Endodermal cell (in vitro differentiated cells): ENCODE measurements around the gene AKR1D1. TPM values are rescaled to one million over a fixed set of nuclear protein-coding genes. Genes with fewer than 3 reads are reported as not detected.

Experiments
- DNase-seq: peaks from one replicate; pipeline ENCODE4 v3.0.0-alpha.2; 2017
- H3K27ac ChIP-seq: 2 replicates; pipeline ENCODE4 v1.5.1; 2013; ENCODE audit warnings: mild to moderate bottlenecking, low read depth, low read length, moderate library complexity
- H3K27me3 ChIP-seq: 2 replicates; pipeline ENCODE4 v1.6.1; 2013; ENCODE audit warnings: mild to moderate bottlenecking, low read length, moderate library complexity; ENCODE audit not compliant: insufficient read depth, control insufficient read depth, poor library complexity, severe bottlenecking
- H3K36me3 ChIP-seq: 2 replicates; pipeline ENCODE4 v1.7.0; 2013; ENCODE audit warnings: mild to moderate bottlenecking, low read length, moderate library complexity; ENCODE audit not compliant: control insufficient read depth, insufficient read depth
- H3K4me1 ChIP-seq: one replicate; pipeline ENCODE4 v1.7.0; 2013; ENCODE audit warnings: low read length; ENCODE audit not compliant: control insufficient read depth, insufficient read depth
- H3K4me3 ChIP-seq: 2 replicates; pipeline ENCODE4 v1.5.1; 2013; ENCODE audit warnings: mild to moderate bottlenecking, low read length, moderate library complexity
- H3K9ac ChIP-seq: 2 replicates; pipeline ENCODE4 v1.6.1; 2013; ENCODE audit warnings: mild to moderate bottlenecking, low read length, moderate library complexity; ENCODE audit not compliant: poor library complexity, severe bottlenecking; ENCODE audit errors: extremely low read depth
- H3K9me3 ChIP-seq: 2 replicates; pipeline ENCODE4 v1.6.1; 2013; ENCODE audit warnings: mild to moderate bottlenecking, low read length, moderate library complexity; ENCODE audit not compliant: control insufficient read depth
- H3K27ac Mint-ChIP-seq: 2 replicates; pipeline ENCODE4 v1.8.0; 2020; ENCODE audit warnings: mixed read lengths
- H3K27me3 Mint-ChIP-seq: 2 replicates; pipeline ENCODE4 v1.8.0; 2021; ENCODE audit warnings: mild to moderate bottlenecking, mixed read lengths; ENCODE audit not compliant: insufficient read depth
- H3K36me3 Mint-ChIP-seq: 2 replicates; pipeline ENCODE4 v1.8.0; 2020; ENCODE audit warnings: low read depth, mixed read lengths
- H3K4me1 Mint-ChIP-seq: 2 replicates; pipeline ENCODE4 v1.8.0; 2020; ENCODE audit warnings: mixed read lengths
- H3K4me3 Mint-ChIP-seq: 2 replicates; pipeline ENCODE4 v1.8.0; 2020; ENCODE audit warnings: mild to moderate bottlenecking, moderate library complexity, mixed read lengths
- H3K9me3 Mint-ChIP-seq: 2 replicates; pipeline ENCODE4 v1.8.0; 2020; ENCODE audit warnings: mild to moderate bottlenecking, mixed read lengths
- CTCF ChIP-seq: fragments of 200-600 bp; sonication (generic); conservative IDR thresholded peaks from 2 replicates; pipeline ENCODE4 v1.5.0; 2021; ENCODE audit warnings: antibody characterized with exemption, mild to moderate bottlenecking
- WGBS, 2 experiments: methylation state at CpG; one replicate each; pipeline versions ENCODE4 v1.1.5 to v1.1.7; 2013; ENCODE audit warnings: missing lambda C conversion rate in 2 of 2, mixed read lengths in 1 of 2; ENCODE audit not compliant: insufficient coverage in 1 of 2, insufficient read length in 1 of 2; 5-methylcytosine and 5-hydroxymethylcytosine counted together
- total RNA-seq, 2 donors: library from RNA; stranded (reverse); fragmentation: NEBNext Ultra II Directional in 1 of 2; extraction: Animal tissue kit (Norgen Biotek cat#: 25700) in 1 of 2; gene quantifications; 2 replicates in 1 of 2; 3 replicates in 1 of 2; pipeline ENCODE4 v1.2.1, GENCODE V29; 2021

AKR1D1 gene
- total RNA-seq, 2 donors from 2014 or later, result not detected

DNA sequence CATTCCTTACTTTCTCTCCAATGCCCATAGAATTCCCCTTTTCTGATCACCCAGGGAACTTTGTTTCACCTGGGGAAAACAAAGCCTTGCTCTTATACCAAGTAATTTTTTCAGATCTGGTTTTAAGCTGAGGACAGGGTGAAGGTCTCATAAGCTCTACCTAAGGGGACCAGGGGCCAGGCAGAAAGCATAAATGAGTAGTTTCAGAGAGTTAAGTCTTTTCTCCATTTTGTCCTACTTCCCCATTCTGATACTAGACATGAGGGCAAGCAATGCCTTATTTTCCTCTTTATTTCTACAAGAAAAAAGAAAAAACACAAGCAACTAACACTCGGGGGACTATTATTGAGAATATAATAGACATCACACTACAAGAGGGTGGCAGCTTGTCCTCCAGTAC lies 2.9 kb downstream of the AKR1D1 start:
- 92% methylated on average over 1 of the region's 1 CpG; no CpG with 5 or more reads in 1 of the 2 experiments for WGBS, 2 experiments
- Mint-ChIP-seq H3K4me3 (no peak overlapping the region), H3K4me1 (no peaks in the 10 kb centered on the region), H3K27me3 (no peaks in the 10 kb centered on the region), H3K36me3 (peaks cover 6% of the 10 kb centered on the region), H3K9me3 (peaks cover 31% of the 10 kb centered on the region), H3K27ac (no peak overlapping the region)
- TF ChIP-seq CTCF, result no peak
- Histone ChIP-seq H3K9me3 (peaks cover 36% of the 10 kb centered on the region), H3K9ac (no peak overlapping the region), H3K27ac (no peak overlapping the region), H3K27me3 (no peaks in the 10 kb centered on the region), H3K4me1 (no peaks in the 10 kb centered on the region), H3K4me3 (no peak overlapping the region), H3K36me3 (no peaks in the 10 kb centered on the region)
- DNase-seq, result no peak

- Mint-ChIP-seq H3K36me3 (no peaks in the 10 kb centered on the region), H3K27me3 (no peaks in the 10 kb centered on the region), H3K4me1 (no peaks in the 10 kb centered on the region), H3K4me3 (no peak overlapping the region), H3K27ac (no peak overlapping the region), H3K9me3 (peaks cover 5% of the 10 kb centered on the region)
- no peaks in the 10 kb centered on the region for H3K4me1 ChIP-seq
- WGBS, 2 experiments, result 93 to 95% methylated on average over 2 to 4 of the region's 4 CpGs
- H3K9me3 ChIP-seq, result peaks cover 10% of the 10 kb centered on the region
- H3K9ac ChIP-seq, result no peak overlapping the region
- no peaks in the 10 kb centered on the region for H3K27me3 ChIP-seq
- no peak for TF ChIP-seq CTCF
- DNase-seq, result no peak
- H3K4me3 ChIP-seq, result no peak overlapping the region
- H3K27ac ChIP-seq, result no peak overlapping the region
- no peaks in the 10 kb centered on the region for H3K36me3 ChIP-seq
These were observed 5.6 kb downstream of the AKR1D1 start for GRCh38 chr7:138081868-138082267.

DNA sequence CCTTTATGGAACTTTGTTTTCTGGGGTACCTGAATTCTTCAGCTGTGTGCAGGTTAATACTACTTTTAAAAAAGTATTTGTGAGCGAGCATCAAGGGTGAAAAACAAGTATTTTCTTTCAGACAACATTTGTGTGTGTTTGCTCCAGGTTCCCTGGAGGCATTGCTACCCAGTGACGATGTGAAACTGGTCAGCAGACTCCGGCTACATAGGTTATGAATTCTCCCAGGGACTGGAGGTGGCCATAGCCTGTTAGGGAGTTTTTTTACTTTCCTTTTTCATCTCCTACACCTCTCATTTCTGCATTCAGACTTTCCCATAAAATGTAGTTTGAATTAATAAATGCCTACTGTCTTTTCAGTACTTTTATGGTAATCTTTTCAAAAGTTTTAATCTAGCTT lies 7.6 kb downstream of the AKR1D1 start:
- Histone ChIP-seq H3K36me3 (no peaks in the 10 kb centered on the region), H3K4me1 (no peaks in the 10 kb centered on the region), H3K27me3 (no peaks in the 10 kb centered on the region), H3K9ac (no peak overlapping the region), H3K27ac (no peak overlapping the region), H3K9me3 (peaks cover 10% of the 10 kb centered on the region), H3K4me3 (no peak overlapping the region)
- no peak overlapping the region for H3K4me3 Mint-ChIP-seq
- WGBS, 2 experiments, result 92% methylated on average over 3 of the region's 3 CpGs; no CpG with 5 or more reads in 1 of the 2 experiments
- no peak overlapping the region for H3K27ac Mint-ChIP-seq
- H3K36me3 Mint-ChIP-seq, result no peaks in the 10 kb centered on the region
- no peak for DNase-seq
- no peaks in the 10 kb centered on the region for H3K4me1 Mint-ChIP-seq
- TF ChIP-seq CTCF, result no peak
- peaks cover 6% of the 10 kb centered on the region for H3K9me3 Mint-ChIP-seq
- no peaks in the 10 kb centered on the region for H3K27me3 Mint-ChIP-seq
